ENCODE results near the gene TEX29.

The TEX29 gene

GRCh38 chr13:111322001-111322915 lies 1.8 kb downstream of the TEX29 start:
- DNase-seq (ENCODE audit: low read depth in 1 of 2, low spot score in 1 of 2), result no peak

- DNase-seq (ENCODE audit: low read depth in 1 of 2, low spot score in 1 of 2), result no peak
Observed at GRCh38 chr13:111322916-111323331, 2.5 kb downstream of the TEX29 start.

- no peak for DNase-seq (ENCODE audit: low read depth in 1 of 2, low spot score in 1 of 2)
Observed at GRCh38 chr13:111323549-111323948, 3.1 kb downstream of the TEX29 start.

- DNase-seq (ENCODE audit: low read depth in 1 of 2, low spot score in 1 of 2), result no peak
Observed at GRCh38 chr13:111323950-111324651, 3.7 kb downstream of the TEX29 start.

- DNase-seq (ENCODE audit: low read depth in 1 of 2, low spot score in 1 of 2), result no peak
Observed at GRCh38 chr13:111324736-111325135, 4.3 kb downstream of the TEX29 start.

- DNase-seq (ENCODE audit: low read depth in 1 of 2, low spot score in 1 of 2), result no peak
Observed at GRCh38 chr13:111325146-111325890, 4.9 kb downstream of the TEX29 start.

- DNase-seq (ENCODE audit: low read depth in 1 of 2, low spot score in 1 of 2), result no peak
Observed at GRCh38 chr13:111325941-111326620, 5.6 kb downstream of the TEX29 start.

- no peak for DNase-seq (ENCODE audit: low read depth in 1 of 2, low spot score in 1 of 2)
Observed at GRCh38 chr13:111326621-111326965, 6.2 kb downstream of the TEX29 start.

GRCh38 chr13:111326981-111327642 lies 6.7 kb downstream of the TEX29 start:
- no peak for DNase-seq (ENCODE audit: low read depth in 1 of 2, low spot score in 1 of 2)

GRCh38 chr13:111327730-111328573 lies 7.5 kb downstream of the TEX29 start:
- DNase-seq (ENCODE audit: low read depth in 1 of 2, low spot score in 1 of 2), result no peak

- no peak for DNase-seq (ENCODE audit: low read depth in 1 of 2, low spot score in 1 of 2)
Observed at GRCh38 chr13:111328574-111329410, 8.3 kb downstream of the TEX29 start.

GRCh38 chr13:111329641-111330040 lies 9.2 kb downstream of the TEX29 start:
- DNase-seq (ENCODE audit: low read depth in 1 of 2, low spot score in 1 of 2), result no peak

GRCh38 chr13:111330066-111330610 lies 9.7 kb downstream of the TEX29 start:
- no peak for DNase-seq (ENCODE audit: low read depth in 1 of 2, low spot score in 1 of 2)

GRCh38 chr13:111335298-111335697 lies 14.9 kb downstream of the TEX29 start:
- DNase-seq (ENCODE audit: low read depth in 1 of 2, low spot score in 1 of 2), result no peak

- no peak for DNase-seq (ENCODE audit: low read depth in 1 of 2, low spot score in 1 of 2)
Observed at GRCh38 chr13:111336666-111337065, 16.2 kb downstream of the TEX29 start.

- no peak for DNase-seq (ENCODE audit: low read depth in 1 of 2, low spot score in 1 of 2)
Observed at GRCh38 chr13:111337206-111337605, 16.8 kb downstream of the TEX29 start.

GRCh38 chr13:111337741-111338140 lies 17.3 kb downstream of the TEX29 start:
- no peak for DNase-seq (ENCODE audit: low read depth in 1 of 2, low spot score in 1 of 2)

GRCh38 chr13:111338841-111339240 lies 18.4 kb downstream of the TEX29 start:
- DNase-seq (ENCODE audit: low read depth in 1 of 2, low spot score in 1 of 2), result no peak

Measured in stimulated activated CD4-positive, alpha-beta T cell treated with anti-CD3 and anti-CD28 coated beads, Interleukin-15, amount 100 ng/mL, for 1 hour (primary cell).